Stimulated activated naive CD8-positive, alpha-beta T cell treated with anti-CD3 and anti-CD28 coated beads, Interleukin-15, Interleukin-2, amounts not matched to agents 100 ng/mL and 50 ng/mL, for 24 hours (primary cell): ENCODE data around the gene RYR3.

ENCODE experiments used
- H3K27ac Mint-ChIP-seq: one replicate; pipeline ENCODE4 v1.8.0; 2021; ENCODE audit warnings: mild to moderate bottlenecking, mixed read lengths
- H3K27me3 Mint-ChIP-seq: one replicate; pipeline ENCODE4 v1.8.0; 2021; ENCODE audit warnings: mixed read lengths
- H3K36me3 Mint-ChIP-seq: one replicate; pipeline ENCODE4 v1.8.0; 2021; ENCODE audit warnings: low read depth, mixed read lengths
- H3K4me1 Mint-ChIP-seq: one replicate; pipeline ENCODE4 v1.8.0; 2021; ENCODE audit warnings: low read depth, mixed read lengths
- H3K4me3 Mint-ChIP-seq: one replicate; pipeline ENCODE4 v1.8.0; 2021; ENCODE audit warnings: mild to moderate bottlenecking, mixed read lengths
- H3K9me3 Mint-ChIP-seq: one replicate; pipeline ENCODE4 v1.8.0; 2021; ENCODE audit warnings: mixed read lengths

RYR3 gene

DNA sequence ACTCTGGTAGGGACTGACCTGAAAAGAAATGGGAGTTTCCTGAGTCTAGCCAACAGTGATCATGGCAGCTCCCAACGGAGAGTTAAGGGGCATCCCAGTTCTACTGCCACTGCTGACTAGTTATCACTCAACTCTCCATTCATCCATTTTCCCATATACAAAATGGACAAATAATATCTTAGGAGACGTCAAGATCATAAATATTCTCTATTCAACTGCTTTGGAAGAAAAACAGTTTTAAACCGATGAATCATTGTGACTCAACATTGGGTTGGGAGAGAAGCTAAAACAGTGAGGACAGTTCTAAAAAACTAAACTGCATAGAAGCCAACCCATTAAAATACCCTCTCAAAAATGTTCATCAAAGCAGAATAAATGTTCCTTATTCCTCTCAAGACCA is 600.0 kb downstream of the RYR3 start:
- H3K36me3 Mint-ChIP-seq: no peaks in the 10 kb centered on the region
- H3K4me3 Mint-ChIP-seq: no peak overlapping the region
- no peaks in the 10 kb centered on the region for H3K9me3 Mint-ChIP-seq
- H3K4me1 Mint-ChIP-seq: no peaks in the 10 kb centered on the region
- H3K27me3 Mint-ChIP-seq: no peaks in the 10 kb centered on the region
- no peak overlapping the region for H3K27ac Mint-ChIP-seq

DNA sequence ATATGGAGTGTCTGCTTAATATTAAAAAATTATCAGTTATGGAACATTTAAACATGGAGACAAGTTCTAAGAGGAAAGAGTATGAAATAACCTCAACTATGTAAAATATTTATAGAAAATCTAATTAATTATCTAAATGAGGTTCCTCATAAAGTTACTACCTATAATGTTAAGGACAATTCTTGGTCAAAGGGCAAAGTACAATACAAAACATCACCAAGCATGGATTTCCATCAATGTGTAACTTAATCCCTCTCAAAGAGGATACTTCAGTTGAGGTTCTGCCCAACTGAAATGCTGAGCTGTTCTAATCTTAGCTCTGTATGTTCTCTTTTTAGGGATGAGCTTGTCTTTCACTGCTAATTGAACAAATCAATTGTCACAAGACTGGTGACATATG is 601.6 kb downstream of the RYR3 start:
- Mint-ChIP-seq H3K4me3 (no peak overlapping the region), H3K4me1 (no peaks in the 10 kb centered on the region), H3K27me3 (no peaks in the 10 kb centered on the region), H3K9me3 (no peaks in the 10 kb centered on the region), H3K27ac (no peak overlapping the region), H3K36me3 (no peaks in the 10 kb centered on the region)

DNA sequence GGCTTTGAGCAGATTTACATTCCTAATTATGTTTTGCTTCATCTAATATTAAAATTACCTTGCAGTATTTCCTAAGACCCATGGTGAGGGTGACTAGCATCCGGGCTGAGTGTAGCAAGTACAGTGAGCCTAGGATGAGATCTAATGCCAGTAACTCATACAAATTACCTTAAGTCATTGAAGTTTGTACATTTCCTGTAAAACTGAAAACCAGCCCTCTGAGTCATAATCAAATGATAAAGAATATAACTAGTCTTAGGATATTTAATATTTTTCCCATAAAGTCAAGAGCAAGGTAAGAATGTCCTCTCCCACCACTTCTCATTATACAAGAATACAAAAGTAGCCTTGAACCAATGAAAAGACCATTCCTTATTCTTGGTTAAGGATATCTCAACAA is 602.7 kb downstream of the RYR3 start:
- Mint-ChIP-seq H3K4me3 (no peak overlapping the region), H3K36me3 (no peaks in the 10 kb centered on the region), H3K4me1 (no peaks in the 10 kb centered on the region), H3K27ac (no peak overlapping the region), H3K9me3 (no peaks in the 10 kb centered on the region), H3K27me3 (no peaks in the 10 kb centered on the region)
